Neural crest cell (in vitro differentiated cells): ENCODE data around the gene DYNC1LI1. TPM values are rescaled to one million over a fixed set of nuclear protein-coding genes. Genes with fewer than 3 reads are reported as not detected.

Source experiments
- DNase-seq: peaks from one replicate; pipeline ENCODE4 v3.0.0; 2021; ENCODE audit warnings: low read depth, mixed read lengths, low spot score
- H3K27ac Mint-ChIP-seq: one replicate; pipeline ENCODE4 v1.8.0; 2021; ENCODE audit warnings: mild to moderate bottlenecking, mixed read lengths; ENCODE audit not compliant: unreplicated experiment
- H3K27me3 Mint-ChIP-seq: 2 replicates; pipeline ENCODE4 v1.8.0; 2021; ENCODE audit warnings: low read depth, mild to moderate bottlenecking, mixed read lengths
- H3K36me3 Mint-ChIP-seq: 2 replicates; pipeline ENCODE4 v1.8.0; 2021; ENCODE audit warnings: low read depth, mild to moderate bottlenecking, mixed read lengths
- H3K4me1 Mint-ChIP-seq: 2 replicates; pipeline ENCODE4 v1.8.0; 2021; ENCODE audit warnings: mixed read lengths
- H3K4me3 Mint-ChIP-seq: one replicate; pipeline ENCODE4 v1.8.0; 2021; ENCODE audit warnings: mild to moderate bottlenecking, mixed read lengths
- H3K9me3 Mint-ChIP-seq: 2 replicates; pipeline ENCODE4 v1.8.0; 2021; ENCODE audit warnings: mixed read lengths
- total RNA-seq: library from RNA; stranded (reverse); gene quantifications from 2 replicates; pipeline ENCODE4 v1.2.1, GENCODE V29; 2021
- TF ChIP-seq, protein P1 (sequence below): fragments of 200-600 bp; sonication (generic); conservative IDR thresholded peaks from 2 replicates; pipeline ENCODE4 v1.5.0; 2021; ENCODE audit warnings: antibody characterized with exemption, mild to moderate bottlenecking

Gene DYNC1LI1
- total RNA-seq, 1 donor from 2014 or later = 58.7 TPM

- Mint-ChIP-seq H3K36me3 (no peaks in the 10 kb centered on the region), H3K4me1 (peaks cover 23% of the 10 kb centered on the region), H3K27ac (no peak overlapping the region), H3K27me3 (peaks cover 4% of the 10 kb centered on the region), H3K9me3 (no peaks in the 10 kb centered on the region), H3K4me3 (no peak overlapping the region)
- DNase-seq = no peak
- TF ChIP-seq, protein P1, sequence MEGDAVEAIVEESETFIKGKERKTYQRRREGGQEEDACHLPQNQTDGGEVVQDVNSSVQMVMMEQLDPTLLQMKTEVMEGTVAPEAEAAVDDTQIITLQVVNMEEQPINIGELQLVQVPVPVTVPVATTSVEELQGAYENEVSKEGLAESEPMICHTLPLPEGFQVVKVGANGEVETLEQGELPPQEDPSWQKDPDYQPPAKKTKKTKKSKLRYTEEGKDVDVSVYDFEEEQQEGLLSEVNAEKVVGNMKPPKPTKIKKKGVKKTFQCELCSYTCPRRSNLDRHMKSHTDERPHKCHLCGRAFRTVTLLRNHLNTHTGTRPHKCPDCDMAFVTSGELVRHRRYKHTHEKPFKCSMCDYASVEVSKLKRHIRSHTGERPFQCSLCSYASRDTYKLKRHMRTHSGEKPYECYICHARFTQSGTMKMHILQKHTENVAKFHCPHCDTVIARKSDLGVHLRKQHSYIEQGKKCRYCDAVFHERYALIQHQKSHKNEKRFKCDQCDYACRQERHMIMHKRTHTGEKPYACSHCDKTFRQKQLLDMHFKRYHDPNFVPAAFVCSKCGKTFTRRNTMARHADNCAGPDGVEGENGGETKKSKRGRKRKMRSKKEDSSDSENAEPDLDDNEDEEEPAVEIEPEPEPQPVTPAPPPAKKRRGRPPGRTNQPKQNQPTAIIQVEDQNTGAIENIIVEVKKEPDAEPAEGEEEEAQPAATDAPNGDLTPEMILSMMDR = no peak
Observed at GRCh38 chr3:32593903-32594525, 23.4 kb upstream of the DYNC1LI1 start.

DNA sequence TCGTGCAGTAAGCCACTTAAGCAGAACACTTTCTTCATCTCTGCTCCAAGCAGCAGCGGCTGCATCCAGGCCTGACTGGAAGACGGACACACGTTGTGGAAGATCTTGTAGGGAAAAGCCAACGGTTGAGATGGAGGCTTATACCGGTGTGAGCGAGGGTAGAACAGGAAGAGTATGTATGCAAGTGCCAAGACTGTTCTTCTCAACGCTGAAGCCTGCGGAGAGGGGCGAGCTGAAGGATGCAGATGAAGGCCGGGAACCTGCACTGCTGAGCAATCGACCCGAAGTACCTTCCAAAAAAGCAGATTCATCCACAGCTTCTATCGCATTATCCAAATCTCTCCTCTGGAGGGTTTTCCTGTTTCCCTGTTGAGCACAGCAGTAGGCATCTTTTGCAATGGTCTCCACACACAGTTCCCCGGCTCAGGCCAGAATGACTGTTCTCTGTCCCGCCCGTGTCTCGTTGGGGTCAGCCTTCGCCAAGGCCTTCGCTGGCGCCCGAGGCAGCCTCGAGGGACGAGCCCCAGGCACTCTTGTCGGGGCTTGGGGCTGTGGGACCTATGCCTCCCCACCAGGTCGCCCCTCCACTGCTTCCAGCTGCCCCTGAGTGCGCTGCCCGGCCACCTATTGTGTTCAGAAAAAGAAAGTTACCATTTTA lies 22.2 kb upstream of the DYNC1LI1 start:
- Mint-ChIP-seq H3K4me1 (peaks cover 23% of the 10 kb centered on the region), H3K4me3 (no peak overlapping the region), H3K9me3 (no peaks in the 10 kb centered on the region), H3K36me3 (no peaks in the 10 kb centered on the region), H3K27ac (no peak overlapping the region), H3K27me3 (peaks cover 8% of the 10 kb centered on the region)
- TF ChIP-seq, protein P1 = no peak
- no peak for DNase-seq

DNA sequence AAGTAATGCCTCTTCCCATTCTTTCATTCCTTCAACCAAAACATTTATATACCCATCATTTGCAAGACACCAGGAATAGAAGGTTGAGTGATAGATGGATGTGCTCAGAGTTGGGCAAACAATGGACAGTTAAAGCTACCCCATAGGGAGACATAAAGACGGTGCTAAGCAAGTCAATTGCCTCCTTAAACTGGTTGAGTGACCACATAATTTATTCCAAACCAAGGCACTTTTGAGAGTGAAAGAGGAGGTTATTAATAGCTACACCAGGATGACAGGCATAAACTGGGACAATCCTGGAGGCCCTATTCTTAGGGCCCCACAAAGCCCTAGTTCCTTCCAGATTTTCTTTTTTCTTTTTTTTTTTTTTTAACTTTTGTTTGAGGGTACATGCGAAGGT lies 21.4 kb upstream of the DYNC1LI1 start:
- no peak for DNase-seq
- no peaks in the 10 kb centered on the region for H3K9me3 Mint-ChIP-seq
- H3K4me3 Mint-ChIP-seq = no peak overlapping the region
- no peaks in the 10 kb centered on the region for H3K36me3 Mint-ChIP-seq
- peaks cover 8% of the 10 kb centered on the region for H3K27me3 Mint-ChIP-seq
- TF ChIP-seq, protein P1 = no peak
- no peak overlapping the region for H3K27ac Mint-ChIP-seq
- H3K4me1 Mint-ChIP-seq = peaks cover 23% of the 10 kb centered on the region

DNA sequence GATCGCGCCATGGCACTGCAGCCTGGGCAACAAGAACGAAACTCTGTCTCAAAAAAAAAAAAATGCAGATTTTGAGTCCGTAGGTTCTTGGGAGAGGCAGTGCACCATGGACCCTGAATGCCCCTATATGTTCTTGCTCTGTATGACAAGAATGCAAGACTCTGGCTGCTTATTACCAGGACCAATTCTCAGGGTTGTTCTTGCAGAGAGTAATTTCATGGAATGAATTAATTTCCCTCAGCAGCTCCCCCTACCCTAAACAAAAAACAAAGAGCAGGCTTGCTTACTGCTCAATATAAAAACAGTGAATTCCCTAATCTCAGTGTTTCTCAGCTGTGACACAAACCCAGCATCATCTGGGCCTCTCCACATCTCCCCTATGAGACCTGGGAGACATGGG lies 20.5 kb upstream of the DYNC1LI1 start:
- no peak overlapping the region for H3K27ac Mint-ChIP-seq
- H3K4me1 Mint-ChIP-seq = peaks cover 23% of the 10 kb centered on the region
- peaks cover 8% of the 10 kb centered on the region for H3K27me3 Mint-ChIP-seq
- H3K9me3 Mint-ChIP-seq = no peaks in the 10 kb centered on the region
- TF ChIP-seq, protein P1 = no peak
- DNase-seq = no peak
- H3K36me3 Mint-ChIP-seq = no peaks in the 10 kb centered on the region
- no peak overlapping the region for H3K4me3 Mint-ChIP-seq

DNA sequence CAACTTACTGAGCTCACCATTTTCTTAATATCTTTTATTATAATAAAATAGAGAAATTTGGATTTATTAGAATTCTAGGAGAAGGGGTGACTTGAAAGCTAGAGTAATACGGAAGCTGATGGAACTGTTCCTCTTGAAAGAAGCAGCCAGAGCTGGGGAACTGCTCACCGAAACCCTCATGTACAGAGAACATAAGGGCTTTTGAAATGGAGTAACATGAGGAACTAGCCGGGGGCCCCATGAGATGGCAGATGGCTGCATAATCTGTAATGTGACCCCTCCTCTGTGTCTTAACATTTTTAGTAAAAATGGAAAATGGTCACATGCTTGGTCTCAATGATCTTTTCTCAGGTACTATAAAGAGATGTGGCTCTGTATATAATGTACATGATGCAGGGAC lies 15.7 kb upstream of the DYNC1LI1 start:
- Mint-ChIP-seq H3K27me3 (peaks cover 5% of the 10 kb centered on the region), H3K36me3 (no peaks in the 10 kb centered on the region), H3K4me3 (no peak overlapping the region), H3K9me3 (no peaks in the 10 kb centered on the region), H3K27ac (no peak overlapping the region), H3K4me1 (peaks cover 2% of the 10 kb centered on the region)
- no peak for DNase-seq
- TF ChIP-seq, protein P1 = no peak
